GM21447 (cell line): ENCODE measurements around the gene CALML5.

ENCODE experiments used
- ATAC-seq: cut with Tn5 transposase; IDR thresholded peaks from one replicate; pipeline ENCODE4 v1.9.1; 2021; ENCODE audit not compliant: unreplicated experiment

CALML5 gene

DNA sequence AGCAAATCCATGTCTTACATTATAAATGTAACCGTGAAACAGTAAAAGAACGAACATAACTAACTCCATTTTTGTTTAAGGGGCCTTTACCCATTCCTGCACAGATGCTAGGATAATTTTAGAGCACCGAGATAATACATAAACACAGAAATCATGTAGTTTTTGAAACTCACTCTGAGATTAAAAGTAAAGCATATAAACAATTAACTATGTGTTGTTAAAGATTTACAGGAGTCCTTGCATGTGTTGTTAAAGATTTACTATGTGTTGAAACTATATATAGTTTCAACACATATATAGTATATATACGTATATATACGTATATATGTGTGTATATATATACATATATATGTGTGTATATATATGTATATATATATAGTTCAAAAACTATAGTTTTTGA, 18.2 kb upstream of the CALML5 start:
- ATAC-seq, result no peak

DNA sequence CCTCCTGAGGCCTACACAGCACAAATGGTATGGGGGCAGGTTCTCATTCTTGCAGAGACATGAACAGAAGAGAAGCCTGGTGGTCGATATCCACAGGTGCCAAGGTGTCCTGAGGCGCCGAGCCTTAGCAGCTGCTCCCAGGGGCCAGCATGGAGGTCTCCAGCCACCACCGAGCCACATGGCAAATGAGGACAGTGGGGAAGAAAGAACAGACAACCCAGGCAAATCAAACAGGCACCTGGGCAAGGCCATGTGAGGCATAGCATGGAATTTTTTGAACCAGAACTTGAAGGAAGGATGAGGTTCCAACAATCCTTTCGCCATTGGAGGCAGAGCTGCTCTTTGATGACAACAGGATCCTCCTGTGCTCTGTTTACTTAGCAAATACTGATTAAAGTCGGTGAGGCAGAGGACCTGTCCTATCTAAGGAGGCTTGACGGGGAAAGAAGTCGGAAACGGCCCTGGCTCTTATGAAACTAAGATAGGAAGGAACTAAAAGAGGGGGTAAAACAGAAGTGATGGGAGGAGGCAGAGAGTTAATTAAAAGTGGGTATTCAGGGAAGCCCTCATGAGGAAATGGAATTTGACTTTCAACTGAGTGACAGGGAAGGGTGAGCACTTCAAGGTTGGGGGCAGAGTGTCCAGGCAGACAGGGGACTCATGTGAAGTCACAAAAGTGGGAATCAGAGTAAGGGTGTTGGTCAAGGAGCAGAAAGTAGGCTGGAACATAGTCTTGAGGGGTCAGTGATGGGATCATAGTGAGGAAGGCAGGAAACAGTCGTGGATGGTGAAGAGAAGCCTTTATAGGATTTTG, 16.8 kb upstream of the CALML5 start:
- no peak for ATAC-seq

DNA sequence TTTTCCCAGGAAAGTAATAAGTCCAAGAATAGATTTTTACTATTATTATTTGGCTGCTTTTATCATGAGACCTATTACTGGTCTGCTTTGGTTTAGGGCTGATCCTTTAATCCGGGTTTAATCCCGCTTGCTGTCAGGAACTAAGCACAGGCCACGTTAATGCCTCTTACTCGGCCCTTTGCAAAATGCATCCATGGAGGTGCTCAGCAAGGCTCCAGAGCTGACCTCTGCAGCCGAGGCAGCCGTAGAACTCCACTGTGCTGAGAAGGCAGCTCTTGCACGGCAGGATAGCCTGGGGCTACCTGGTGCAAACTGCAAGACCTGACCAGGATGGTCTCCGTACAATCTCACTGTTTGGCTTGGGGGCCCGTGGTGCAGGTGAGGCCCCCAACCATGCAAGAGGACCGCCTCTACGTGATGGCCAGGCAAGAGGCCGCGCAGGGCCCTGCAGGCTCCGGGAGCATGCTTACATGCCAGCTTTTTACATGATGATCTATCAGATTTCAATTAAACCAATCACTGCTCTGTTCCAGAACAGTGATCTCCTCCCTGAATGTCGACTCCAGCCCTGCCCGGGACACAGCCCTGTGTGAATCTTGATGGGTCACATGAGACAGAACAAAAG, 15.0 kb upstream of the CALML5 start:
- no peak for ATAC-seq

DNA sequence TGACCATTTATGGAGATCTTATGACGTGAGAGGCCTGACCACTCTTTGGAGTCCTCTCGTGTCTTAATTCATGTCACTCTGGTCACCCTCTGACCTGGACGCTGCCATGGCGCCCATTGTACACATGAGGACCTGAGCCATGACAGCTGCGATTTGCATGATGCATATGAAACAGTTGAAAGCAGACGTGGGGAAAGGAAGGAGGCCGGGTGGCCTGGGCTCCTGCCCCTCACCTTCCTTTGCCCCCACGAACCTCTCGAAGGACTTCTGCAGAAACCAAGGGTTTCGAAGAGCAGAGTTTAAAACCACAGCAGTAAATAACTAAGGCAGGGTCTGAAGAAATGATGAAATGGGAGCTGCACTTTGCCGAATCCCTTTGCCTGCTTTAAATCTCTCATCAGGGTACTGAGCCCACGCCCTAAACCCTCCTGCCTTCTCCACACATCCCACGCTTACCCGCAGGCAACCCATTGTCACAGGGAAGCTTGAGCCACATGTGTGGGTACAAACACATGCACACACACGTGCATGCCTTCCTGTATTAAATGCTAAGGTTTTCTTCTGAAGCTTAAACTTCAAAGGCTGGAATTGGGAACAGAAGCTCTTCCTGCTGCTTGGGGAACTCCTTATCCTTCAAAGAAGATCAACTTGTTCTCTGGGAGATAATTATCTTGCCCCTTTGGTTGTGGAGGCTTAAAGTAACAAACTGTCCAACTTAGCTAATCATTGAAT, 13.7 kb upstream of the CALML5 start:
- no peak for ATAC-seq

DNA sequence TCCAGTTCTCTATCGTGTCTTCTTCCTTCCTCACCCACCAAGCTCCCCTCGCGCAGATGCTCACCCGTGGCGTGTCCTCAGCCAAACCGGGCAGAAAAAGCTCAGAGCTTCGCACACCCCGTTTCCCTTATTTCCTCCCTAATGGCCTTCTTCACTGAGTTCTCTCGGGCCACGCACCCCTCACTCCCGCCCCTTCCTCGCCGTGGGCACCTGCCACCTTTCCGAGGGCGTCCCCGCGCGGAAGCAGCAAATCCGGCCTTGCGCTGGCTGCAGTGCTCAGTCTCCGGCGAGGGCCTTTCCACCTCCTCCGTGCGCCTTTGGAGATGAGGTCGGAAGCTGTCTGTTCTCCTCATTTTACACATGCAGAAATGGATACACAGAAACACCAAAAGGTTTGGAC, 13.0 kb upstream of the CALML5 start:
- no peak for ATAC-seq

DNA sequence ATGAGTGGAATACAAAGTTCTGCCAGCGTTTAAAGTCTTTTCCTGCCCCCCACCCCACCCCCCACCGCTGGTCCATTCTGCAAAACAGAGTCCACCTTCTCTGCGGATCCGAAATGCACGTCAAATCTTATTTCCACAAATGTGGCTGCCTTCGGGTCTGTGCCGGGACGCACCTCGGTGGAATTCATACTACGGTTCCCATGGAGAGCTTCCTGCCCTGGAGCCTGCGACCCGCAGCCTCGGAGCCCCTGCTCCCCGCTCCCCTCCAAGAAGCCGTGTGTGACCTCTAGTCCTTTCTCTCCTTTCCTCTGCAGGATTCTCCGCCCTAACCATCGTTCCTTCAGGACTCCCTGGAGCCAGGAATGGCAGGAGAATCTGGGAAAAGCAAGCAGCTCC, 12.5 kb upstream of the CALML5 start:
- no peak for ATAC-seq

DNA sequence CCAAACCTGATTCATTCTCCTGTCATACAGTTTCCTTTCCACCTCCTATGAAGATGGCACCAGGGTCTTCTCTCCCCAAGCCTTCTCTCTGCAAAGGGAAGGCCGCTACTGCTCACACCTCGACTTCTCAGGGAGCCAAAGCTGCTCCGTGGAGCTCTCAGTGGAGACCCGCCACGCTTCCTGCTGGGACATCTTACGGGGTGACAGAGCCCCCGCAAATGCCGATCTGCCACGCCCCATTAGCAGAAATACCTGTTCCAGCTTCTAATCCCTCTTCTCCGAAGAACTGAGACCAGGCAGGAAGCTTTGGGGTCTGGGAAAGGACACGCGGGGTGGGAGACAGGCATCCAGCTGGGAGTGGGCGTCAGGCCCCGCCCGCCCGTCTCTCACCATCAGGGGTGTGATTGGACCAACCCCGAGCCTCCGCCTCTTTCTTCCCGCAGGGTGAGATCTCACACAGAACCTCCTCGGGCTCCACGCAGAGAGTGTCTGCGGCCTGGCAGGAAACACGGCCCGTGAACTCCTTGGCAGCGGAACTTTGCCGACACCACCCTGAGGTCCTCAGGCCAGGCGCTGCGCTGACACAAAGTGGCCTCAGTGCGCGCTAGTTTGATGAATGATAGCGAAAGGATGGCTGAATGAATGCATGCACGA, 12.0 kb upstream of the CALML5 start:
- no peak for ATAC-seq

DNA sequence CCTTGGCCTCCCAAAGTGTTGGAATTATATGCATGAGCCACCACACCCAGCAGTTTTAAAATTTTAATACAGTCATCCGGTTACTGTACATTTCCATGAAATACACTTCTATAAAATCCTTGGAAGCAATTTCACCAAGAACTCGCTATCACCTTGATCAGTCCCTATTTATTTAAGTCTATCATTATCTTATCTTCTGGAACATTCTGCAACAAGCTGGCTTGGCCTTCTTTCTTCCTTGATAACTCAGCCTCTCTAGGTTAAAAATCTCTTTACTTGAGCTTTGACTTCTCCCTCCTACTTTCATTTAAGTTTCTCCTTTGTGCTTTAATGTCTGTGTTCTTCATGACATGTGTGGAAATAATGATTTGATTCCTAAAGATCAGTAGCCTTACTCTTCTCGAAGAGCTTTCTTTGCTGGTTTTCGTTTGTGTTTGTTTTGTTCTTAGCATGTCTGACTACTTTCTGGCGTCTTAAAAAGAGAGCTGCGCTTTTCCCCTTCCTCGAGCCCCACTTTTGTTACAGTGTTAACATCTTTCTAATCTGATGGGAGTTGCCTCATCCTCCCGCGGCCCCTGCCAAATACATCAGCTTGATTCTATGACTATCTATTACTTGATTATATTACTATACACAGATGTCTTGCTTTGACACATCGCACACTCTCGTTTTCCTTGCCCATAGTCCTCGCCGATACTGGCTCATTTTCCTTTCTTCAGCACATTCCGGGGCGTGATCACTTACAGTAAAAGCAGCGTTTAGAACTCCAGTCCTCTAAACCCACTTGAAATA, 11.1 kb upstream of the CALML5 start:
- no peak for ATAC-seq

DNA sequence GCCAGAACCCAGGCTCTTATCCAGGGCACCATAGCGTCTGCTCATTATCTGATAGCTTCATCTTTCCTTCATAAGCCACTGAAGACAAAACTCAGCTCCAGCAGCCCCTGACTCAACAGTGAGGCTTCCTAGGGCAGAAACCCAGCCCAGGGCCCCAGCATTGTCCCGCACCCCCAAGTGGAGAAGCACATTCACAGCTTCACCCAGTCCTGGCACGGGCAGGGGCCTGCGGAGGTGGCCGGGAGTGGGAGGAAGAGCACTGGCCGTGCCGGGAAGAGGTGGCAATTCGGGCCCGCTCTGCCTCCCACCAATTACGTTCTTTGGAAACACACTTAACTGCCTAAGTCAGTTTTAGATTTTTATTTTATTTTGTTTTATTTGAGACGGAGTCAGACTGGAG, 10.3 kb upstream of the CALML5 start:
- ATAC-seq, result no peak

DNA sequence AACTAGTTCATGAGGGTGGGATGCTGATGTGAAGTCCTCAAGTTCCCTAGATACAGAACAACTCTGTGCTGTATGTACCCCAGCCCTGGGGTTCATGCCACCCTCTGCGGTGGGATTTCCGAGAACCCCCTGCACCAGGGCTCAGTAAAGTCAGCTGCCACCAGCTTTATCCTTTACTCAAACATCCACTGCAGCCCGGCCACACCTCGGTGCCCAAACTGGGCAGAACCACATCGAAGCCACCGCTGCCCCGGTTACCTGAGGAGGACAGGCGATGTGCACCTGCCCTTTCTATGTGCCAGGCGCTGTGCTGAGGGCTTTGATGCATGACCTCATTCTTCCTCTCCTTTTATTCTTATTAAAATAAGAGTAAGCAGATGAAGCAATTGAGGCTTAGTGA, 9.9 kb upstream of the CALML5 start:
- ATAC-seq, result no peak

DNA sequence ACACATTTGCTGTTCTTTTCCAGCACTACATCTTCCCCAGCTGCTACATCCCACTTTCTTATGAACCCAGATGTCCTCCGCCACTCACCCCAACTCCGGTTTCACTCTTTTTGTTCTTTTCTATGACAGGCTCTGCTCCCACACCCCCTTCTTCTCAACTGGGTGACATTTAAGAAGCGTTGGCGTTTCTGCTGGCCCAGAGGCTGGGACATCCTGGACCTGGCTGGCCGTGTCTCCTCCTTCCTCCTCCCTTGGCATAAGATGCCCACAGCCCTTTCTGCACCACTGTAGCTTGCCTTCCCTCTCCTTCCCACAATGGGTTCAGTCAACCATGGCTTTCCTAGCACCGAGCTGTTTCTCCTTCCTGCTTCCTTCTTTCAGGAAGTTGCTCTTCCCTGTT, 9.4 kb upstream of the CALML5 start:
- ATAC-seq, result no peak

DNA sequence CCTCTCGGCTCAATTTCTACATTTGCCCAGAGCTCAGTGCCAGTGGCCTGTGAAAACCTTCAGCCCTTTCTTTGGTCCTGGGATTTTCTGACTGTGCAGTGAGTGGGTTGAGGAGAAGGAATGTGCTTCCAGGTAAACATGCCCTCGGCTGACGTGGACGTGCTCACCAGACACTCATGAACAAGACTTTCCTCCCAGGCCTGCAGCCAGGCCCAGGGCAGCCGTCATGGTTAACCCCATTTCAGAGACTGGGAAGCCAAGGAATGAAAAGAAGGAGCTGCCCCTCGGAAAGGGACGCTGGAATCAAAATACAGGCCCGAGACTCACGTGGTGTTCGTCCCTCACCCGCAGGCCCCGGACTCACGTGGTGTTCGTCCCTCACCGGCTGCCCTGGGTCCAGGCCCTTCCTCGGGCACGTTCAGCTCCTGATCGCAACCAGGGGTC, 8.8 kb upstream of the CALML5 start:
- no peak for ATAC-seq

DNA sequence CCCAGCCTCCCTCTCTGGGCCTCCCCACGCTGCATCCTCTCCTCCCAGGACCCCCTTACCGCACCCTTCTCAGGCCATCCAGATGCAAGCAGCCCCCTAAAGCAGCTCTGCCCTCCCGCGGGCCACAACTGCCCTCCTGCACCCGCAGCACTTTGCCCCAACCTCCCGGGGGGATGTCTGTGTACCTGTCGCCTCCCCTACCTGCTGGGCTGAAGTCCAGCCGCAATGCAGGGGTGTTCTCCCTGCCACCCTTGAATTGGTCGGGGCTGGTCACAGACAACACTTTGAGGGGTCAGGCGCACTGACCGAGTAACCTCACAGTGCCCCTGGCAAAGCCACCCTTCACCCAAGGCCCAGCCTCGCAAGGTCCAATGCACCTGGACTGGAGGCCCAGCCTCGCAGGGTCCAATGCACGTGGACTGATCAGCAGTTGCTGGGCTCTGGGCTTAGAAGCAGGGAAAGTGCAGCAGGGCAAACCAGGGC, 8.3 kb upstream of the CALML5 start:
- ATAC-seq, result no peak

DNA sequence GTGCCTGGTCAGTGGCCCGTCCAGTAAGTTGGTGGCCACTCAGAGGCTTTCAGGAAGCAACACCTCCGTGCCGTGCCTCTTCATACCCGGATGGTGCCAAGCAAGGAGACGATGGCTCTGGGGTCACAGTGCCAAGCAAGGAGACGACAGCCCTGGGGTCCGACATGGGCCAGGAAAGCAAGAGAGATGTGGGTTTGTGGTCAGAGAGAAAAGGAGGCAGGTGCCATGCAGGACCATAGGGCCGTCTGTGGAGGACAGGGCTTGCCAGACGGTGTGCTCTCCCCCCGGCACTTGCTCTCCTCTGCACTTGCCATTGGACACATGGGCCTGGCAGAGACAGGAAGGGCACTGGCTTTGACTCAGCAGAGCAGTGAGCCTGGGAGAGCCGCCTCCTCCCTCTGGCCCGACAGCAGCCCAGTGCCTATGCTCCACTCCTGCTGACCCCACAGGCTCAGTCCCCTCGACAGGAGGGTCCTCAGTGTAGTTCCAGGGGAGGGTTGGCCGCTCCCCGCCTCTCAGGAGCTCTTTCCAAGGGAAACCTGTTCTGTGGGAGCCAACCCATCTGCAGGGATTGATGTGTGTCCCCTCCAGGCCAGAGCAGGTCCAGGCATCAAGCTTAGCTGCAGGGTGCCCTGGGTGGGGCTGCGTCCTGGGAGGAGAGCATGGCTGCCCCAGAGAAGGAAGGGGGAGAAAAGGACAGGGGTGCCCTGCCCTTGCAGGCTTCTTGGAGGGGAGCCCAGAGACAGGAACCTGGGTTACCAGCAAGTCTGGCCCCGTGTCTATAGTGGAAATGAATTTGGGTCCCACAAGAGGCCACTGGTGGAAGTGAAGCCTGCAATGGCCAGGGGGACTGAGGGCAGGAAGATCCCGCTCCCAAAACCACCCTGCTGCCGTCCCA, 7.6 kb upstream of the CALML5 start:
- no peak for ATAC-seq

DNA sequence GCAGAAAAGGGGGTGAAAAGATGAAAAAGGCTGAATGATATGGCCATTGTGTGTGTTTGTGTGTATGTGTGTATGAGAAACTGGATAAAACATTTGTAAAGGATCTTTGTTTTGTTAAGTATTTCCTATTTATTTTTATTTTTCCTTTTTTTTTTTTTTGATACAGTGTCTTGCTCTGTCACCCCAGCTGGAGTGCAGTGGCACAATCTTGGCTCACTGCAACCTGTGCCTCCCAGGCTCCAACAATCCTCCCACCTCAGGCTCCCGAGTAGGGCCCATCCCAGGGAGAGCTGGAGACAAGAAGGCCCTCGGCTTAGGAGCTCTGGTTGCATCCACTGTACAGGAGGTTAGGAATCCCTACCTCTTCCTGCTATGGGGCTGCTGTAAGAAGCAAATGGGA, 6.9 kb upstream of the CALML5 start:
- no peak for ATAC-seq

DNA sequence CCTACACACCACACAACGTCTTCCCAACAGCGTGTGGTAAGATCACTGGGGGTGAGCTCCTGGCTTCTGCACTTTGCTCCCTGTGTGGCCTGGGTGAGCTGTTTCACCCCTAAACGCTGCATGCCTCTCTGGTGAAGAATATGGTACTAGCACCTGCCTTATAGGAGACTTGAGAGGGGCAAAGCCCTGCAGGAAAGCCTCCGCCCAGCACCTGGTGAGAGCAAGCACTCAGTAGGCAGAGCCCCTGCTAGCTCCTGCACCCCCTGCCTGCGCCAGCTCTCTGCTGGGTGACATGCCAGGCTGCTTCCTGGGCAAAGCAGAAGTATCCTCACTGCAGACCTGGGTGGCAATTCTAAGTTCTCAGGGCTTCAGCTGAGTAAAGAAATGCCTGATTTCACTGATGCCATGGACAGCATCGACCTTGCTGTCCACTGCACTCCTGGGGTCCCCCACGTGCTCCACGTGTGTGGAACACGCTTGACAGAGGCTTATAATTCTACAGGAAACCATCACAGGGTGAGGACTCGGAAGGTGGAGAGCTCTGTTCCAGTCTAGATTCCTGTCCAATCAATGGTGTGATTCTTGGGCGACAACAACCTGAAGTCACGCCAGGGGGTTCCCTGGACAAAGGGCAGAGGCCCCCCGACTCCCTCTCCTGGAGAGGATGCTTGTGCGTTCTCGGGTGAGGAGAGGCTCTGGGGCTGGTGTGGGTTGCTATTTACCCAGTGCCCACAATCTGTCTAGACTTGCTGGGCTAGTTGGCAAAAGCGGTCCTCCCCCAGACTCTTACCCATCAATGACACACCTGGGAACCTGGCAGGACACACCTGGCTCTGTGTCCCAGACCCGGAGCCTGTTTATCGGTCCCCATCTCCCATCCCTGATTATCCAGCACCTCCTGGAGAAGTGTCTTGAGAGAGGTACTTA, 5.0 kb upstream of the CALML5 start:
- ATAC-seq, result no peak

DNA sequence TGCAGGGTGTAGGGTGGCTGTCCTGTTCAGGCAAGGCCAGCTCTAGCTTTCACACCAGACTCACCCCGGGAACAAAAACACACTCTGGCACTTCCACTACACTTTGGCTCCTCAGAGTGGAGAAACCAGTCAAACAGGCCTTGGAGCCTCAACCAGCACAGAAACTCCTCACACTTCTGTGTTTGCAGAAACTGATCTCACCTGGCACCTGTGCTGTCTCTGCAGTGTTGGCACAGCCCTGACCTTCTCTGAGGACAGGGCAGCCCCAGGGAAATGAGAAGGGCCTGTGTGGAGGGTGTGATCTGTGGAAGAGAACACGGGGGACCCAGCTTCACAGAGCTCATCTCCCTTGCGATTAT, 4.1 kb upstream of the CALML5 start:
- no peak for ATAC-seq

DNA sequence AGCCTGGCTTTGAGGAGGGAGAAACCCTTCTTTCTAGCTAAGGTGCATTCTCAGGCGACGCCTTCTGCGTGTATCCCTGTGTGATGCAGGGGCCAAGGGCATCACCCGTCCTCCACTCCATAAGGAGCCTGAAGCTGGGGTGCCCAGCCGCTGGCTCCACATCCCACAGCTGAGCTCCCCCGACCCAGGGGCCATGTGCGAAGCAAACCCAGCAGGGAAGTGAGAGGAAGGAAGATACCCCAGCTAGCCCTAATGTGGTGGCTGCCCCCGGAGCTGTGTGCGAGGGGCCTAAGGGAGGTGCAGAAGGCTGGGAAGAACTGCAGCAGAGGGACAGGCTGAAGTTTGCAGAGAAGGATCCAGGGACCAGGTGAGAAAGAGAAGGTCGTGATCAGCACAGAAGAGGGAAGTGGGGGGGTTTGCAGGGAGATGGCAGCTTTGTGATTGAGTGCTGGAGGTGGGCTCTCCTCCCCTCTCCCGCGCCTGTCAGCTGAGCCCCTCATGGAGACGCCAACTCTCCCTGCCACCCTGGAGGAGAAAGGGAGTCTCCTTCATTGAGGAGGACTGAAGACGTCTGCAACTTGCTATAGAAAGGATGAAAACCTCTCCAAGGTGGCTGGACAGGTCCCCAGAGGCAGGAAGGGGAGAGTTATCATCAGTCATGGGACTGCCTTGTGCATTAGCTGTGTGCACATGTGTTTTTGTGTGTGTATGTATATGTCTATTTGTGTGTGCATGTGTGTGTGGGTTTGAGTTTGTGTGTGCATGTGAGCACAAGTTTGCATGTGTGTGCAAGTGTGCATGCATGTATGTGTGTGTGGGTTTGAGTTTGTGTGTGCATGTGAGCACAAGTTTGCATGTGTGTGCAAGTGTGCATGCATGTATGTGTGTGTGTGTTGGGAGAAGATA, 3.5 kb upstream of the CALML5 start:
- ATAC-seq, result no peak
